ENCODE data around the gene ARHGAP15.

ARHGAP15 gene

DNA sequence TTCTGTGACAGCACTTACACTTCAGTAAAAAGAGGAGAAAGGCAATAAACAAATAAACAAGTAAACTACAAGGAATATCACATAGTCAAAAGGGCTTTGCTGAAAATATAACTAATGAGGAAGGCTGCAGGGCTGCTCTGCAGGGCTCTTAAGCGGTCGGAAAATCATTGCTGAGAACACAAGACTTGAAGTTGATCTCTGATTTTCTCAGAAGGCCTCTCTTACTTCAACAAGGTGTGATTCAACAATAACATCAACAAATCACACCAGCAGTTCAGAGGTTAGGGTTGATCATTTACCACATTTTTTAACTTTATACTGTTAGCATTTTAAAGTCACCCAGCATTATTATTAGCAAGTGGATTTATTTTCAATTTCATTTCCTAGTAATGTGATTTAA is 215.6 kb downstream of the ARHGAP15 start:
- DNase-seq (ENCODE audit: low read depth, low spot score), result no peak

DNA sequence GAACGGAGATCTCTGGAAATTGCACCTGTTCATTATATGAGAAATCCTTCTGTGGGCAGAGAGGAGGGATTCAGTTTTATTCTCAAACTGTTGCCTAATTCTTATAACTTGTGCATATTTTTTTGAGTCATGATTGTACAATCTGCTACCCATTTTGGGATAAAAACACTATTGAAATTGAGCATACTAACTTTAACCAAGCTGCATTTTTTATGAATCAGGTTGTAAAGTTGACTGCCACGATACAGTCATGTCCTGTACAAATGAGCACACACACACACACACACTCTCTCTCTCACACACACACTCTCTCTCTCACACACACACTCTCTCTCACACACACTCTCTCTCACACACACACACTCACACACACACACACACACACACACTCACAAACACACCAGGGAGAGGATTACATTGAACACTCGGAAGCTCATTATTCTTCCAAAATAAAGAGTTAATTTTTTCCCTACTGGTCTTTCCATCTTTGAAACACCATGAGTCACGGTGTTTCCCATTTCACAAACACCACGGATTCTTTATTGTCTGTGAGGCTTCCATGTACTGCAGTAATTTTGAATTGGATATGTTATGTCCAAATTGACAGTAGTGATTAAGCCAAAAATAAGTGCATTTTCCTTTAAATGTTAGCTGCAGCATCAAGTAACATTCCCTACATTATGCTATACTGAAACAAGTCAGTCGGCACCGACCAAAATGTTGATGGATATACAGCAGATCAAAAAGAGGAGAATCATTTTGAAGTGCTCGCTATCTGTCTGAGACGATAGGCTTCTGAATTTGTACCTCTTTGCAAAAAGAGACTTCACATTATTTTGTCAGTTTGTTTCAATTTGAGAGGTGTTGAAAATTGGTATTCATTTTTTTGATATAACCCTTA is 216.9 kb downstream of the ARHGAP15 start:
- DNase-seq (ENCODE audit: low read depth, low spot score), result no peak

DNA sequence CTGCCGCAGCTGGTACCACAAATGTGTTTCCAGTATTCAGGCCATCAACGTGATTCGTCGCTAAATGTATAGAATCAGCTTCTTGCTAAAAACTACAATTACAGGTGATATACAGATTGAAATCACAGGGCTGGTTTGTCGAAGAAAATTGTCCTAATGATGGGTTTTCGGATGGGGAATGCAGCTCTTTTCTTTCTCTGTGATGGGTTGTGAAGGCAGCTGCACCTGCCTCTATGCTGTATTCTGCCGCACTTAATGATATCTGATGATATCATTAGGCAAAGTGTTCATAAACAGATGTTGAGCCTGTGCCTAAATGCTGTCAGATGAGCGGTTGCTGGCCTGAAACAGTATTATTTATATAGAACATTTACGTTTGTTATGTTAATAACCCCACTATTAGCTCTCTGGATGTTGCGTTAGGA is 218.1 kb downstream of the ARHGAP15 start:
- DNase-seq (ENCODE audit: low read depth, low spot score), result no peak

DNA sequence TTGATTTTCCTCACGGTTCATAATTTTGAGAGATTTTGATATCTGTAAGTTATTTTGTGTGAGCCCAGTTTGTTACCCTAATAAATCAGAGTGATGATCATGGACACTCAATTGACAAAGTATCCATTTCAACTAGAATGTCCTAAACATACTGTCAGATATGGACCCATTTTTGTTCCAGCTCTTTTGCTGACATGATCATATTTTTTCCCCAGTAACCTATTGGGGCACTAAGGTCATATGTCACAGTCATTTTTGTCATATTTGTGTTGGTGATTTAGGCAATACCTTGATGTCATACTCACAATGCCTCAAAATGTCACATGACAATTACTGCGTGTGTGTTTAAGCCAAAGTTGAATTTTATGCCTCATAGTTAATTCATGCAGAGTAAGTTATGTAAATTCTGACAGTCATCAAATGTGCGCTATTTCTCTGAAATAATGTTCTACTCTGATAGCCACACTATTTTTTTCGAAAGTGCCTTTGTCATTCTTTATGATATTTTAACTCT is 218.7 kb downstream of the ARHGAP15 start:
- DNase-seq (ENCODE audit: low read depth, low spot score), result no peak

DNA sequence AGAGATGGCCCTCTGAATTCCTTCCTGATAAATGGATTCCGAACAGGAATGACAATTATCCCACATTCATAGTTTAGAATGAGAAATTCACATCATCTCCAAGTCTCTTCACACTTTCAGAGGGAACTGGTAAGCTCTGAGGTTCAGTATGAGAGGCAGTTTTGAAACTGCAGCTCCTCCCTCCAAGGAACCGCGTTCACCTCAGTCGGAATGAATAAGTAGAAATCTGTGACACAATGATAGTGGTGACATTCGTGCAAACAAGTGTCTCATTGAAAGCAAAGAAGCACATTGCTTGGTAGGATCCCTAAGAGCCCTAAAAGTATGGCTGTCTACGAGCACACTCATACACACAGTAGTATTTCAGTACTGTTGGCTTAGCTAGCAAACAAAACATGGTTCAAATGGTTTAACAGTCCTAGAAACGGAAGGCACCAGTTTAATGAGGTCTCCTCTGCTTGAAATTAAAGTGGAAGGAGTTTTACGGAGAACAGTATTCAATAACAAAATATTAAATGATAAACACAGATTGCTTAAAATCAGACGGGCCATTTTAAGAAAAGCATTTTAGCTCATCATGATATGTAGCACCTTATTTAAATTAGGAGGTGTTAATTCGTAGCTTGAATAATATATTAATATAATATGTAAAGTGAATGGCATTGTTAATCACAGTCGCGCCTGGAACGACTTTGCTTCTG is 225.0 kb downstream of the ARHGAP15 start:
- DNase-seq (ENCODE audit: low read depth, low spot score), result no peak

DNA sequence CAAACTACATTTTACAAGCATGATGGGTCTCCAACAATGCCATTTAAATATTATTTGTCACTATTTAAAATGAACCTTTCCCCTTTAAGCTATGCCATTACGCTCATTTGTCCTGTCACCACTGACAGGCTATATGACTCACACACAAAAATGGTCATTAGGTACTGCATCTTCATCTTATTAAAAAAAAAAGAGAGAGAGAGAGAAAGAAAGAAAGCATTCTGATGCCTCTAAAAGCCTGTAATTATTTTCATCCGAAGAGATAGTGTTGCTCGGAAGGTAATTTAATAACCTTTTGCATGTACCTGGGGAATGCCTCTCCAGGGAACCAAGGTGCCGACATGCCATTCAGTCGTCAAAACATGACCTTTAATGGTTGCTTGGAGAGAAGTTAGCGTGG is 226.7 kb downstream of the ARHGAP15 start:
- no peak for DNase-seq (ENCODE audit: low read depth, low spot score)

DNA sequence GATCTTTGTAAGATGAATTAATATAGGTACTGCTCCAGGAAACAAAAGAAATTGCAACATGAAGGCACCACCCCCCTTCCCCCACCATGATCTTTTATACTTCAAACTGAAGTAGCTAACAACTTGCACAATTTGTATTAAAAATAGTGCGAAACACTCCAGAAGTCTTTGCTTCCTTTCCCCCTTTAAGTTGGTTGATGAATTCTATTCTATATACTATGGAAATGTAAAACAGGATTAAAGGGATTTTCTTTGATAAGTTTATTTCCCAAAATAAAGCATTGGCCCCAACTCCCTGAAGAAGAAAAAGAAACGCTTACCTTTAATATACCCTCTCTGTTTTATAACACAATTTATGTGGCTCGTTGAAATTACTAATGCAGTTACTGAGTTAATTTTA is 227.1 kb downstream of the ARHGAP15 start:
- DNase-seq (ENCODE audit: low read depth, low spot score), result no peak

DNA sequence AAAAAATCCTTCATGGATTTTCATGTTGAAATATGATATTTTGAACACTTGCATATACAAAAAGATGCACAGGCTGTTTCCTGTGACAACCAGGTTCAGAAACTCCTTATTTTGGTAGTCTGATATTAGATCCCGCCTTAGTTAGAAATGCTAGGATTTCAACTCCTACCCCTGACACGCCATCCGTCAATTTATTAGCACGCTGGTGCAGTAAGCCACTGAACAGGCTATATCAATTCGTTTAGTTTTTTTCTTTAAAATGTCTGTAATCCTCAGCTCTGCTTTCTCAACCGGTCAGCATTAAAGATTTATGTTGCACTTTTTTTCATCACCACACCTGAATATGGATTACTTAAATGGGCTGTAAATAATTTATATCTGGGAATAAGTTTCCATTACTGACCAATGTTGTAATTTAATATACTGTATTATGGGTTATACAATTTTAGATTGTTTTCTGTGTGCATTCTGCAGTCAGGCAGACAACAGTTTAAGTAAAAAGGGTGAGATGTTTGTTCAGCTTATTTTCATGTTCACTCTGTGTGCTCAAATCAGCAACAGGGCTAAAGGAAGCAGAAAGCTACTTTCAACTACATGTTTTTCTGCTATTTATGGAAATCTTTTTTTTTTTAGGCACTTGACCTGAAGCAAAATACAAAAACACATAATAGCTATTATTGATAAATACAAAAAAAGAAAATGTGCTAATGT is 227.7 kb downstream of the ARHGAP15 start:
- DNase-seq (ENCODE audit: low read depth, low spot score), result no peak

DNA sequence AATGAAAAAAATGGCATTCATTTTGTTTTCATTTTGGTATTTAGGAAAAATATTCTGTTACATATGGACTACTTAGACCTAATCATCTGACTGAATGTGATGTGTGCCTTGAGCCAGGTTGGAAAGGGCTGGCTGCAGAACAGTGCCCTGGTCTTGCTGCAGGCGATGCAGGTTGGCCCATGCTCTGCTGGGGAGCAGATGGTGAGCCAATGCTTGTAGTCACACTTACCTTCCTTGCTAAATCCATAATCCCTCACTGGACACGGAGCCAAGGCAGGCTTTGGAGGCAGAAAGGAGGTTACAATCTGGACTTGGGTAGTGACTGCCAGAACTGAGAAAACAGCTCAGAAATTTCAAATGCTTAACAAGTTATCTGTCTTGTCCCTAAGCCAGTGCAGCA is 228.7 kb downstream of the ARHGAP15 start:
- no peak for DNase-seq (ENCODE audit: low read depth, low spot score)

DNA sequence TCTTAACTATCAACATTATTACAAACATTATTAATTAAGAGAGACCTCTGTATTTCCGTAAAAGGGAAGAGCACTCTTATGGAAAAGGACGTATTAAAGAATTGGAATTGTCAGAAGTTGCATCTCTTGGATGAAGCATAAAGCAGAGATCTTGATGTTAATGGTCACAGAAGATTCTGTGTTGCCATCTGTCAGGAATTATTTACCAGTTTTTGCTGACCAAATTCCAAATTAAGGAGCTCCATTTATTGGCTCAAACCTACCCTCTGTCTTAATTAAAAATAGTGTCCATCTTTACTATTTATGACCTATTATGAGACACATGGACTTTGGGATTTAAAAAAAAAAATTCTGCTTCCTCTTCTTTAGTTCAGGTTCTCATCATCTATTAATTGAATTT is 232.1 kb downstream of the ARHGAP15 start:
- no peak for DNase-seq (ENCODE audit: low read depth, low spot score)

DNA sequence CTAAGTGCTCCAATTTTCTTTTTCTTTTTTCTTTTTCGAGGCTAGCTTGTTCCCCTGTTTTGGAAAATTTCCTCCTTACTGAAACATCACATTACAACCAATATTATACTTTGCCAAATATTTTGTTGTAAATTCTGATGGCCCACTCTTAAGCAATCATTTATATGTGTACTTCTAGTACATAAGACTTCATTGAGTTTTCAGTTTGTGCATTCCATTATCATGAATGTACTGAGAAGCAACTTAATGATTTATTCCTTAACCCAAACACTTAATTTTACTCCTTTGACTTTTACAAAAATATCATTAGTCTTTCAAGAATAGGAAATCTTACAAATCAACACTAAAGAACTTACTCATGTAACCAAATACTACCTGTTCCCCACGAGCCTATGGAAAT is 242.4 kb downstream of the ARHGAP15 start:
- no peak for DNase-seq (ENCODE audit: low read depth, low spot score)

DNA sequence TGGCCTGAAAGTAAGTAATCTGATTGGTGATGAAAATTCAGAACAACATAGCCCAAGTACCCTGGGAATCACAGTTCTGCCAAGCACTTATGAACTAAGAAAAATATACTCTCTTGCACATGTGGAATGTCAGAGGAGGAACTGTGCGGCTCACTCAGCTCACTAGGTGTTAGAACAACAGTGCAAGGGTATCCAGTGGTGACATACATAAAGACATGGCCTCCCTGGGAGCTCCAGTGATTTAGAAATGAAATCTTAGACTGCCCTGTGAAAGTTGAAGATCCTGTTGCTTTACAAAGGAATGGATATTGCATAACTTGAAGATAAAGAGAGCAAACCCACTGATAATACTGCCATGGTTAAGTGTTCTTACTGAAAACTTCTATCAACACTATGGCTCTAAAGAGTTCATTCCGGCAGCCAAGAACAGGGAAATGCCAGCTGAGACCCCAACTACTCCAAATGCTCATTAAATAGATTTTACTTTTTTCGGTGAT is 246.2 kb downstream of the ARHGAP15 start:
- DNase-seq (ENCODE audit: low read depth, low spot score), result no peak

DNA sequence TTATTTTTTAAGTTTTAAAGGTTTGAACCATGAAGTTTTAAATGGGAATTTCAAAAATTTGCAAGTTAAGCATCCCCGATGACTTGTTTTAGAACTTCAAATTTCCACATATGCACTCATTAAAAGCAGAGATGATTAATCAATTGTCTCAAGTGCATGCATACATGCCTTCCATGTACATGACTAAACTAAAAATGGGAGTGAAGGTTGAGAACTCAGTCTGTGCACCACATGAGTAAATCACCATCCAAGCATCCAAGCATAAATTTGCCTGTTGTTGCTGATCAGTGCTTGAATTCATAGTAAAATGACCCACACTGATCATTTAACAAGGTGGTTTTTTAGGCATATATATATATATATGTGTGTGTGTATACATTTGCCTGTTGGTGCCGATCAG is 249.8 kb downstream of the ARHGAP15 start:
- DNase-seq (ENCODE audit: low read depth, low spot score), result no peak

DNA sequence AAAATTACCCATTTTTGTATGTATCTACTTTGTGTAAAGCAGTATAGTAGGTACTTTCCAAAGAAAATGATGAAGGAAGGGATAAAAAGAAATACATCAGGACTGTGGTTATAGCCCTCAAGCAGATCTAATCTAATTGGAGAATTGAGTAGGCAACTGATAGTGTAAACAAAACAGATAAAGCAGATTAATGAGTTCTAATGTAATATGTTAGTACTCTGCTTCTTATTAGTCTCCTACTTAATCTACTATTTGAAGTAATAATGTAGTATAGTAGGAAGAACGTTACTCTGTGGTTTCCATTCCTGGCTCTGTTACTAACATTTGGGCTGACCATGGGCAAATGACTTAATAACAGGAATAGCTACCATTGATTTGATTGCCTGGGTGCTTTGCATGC is 250.7 kb downstream of the ARHGAP15 start:
- no peak for DNase-seq (ENCODE audit: low read depth, low spot score)

DNA sequence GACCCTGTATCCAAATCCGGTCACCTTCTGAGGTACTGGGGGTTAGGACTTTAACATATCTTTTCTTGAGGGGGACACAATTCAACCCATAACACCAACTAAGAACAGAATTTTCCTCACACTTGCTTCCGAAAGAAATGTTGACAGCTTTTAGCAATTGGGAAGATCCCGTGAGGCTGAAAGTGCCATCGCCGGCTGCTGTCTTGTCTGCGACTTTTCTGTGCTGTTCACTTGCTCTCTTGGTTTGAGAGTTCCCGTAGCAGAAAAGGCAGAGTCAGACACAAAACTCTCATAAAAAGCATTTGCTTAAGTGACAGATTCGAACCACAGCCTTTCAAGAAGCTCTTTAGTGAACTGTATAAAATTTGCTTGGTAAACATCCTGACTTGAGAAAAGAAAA is 253.4 kb downstream of the ARHGAP15 start:
- DNase-seq (ENCODE audit: low read depth, low spot score), result no peak

DNA sequence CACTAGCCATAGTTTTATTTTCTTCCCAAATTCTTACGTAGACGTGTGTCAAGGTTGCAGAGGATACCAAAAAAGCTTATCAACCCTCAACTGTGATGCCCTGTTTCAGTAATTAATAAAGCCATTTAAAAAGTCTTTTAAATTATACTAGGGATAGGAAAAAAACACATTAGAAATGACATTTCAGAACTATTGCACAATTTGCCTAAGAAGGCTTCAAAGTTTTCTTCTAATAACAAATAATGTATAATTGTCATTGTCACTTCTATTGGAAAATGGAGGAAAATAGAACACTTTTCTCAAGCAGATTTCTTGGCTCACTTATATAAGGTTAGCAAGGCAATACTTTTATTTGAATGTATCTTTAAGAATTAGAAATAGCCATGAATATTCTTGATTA is 253.8 kb downstream of the ARHGAP15 start:
- DNase-seq (ENCODE audit: low read depth, low spot score), result no peak

DNA sequence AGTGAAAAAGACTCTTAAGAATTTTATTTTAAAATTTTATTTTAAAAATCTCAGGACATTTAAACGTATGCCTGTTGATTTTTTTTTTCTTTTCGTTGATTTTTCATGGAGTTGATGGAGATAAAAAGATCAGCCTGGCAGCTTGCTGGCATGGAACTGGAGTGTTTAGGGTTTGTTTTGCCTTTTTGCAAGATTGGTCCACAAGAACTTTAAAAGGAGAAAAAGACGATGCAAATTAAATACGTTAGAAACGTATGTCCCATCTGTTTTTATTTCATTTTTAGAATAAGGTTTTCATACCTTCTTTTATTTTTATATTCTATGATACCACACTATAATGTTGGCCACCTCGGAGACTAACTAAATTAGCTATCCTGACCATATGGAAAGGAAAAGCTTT is 254.9 kb downstream of the ARHGAP15 start:
- DNase-seq (ENCODE audit: low read depth, low spot score), result no peak

DNA sequence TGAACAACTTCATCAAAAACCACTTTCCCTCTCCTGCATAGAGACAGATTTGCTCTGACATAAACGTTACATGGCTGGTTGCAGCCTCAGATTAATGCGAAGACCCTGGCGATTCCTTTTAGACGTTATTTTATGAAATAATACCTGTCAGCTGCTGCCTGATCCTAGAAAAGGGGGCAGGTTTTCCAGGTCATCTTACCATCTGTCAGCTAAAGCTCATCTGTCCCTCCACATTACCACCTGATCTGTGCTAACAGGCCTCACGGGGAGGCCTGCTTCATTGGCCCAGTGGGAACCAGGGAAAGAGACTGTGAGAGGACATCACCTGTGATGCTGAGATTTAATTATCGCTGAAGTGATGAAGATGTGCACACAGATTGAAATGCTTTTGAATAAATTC is 261.0 kb downstream of the ARHGAP15 start:
- no peak for DNase-seq (ENCODE audit: low read depth, low spot score)

DNA sequence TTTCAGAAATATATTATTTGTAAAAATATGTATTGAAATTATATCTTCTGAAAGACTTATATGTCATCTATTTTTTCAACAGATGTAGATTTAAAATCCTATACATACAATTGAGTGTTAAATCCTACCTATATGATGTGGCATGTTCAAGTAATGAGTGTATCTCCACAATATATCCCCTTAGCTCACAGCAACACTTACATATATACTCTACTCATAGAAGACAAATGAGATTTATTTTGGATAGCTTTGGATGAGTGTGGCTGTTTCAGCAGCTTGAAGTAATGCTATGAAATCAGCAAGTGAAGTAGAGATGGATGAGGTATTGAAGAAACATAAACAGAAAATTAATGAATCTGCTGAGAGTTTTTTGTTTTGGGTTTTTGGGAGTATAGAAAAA is 263.1 kb downstream of the ARHGAP15 start:
- DNase-seq (ENCODE audit: low read depth, low spot score), result no peak

DNA sequence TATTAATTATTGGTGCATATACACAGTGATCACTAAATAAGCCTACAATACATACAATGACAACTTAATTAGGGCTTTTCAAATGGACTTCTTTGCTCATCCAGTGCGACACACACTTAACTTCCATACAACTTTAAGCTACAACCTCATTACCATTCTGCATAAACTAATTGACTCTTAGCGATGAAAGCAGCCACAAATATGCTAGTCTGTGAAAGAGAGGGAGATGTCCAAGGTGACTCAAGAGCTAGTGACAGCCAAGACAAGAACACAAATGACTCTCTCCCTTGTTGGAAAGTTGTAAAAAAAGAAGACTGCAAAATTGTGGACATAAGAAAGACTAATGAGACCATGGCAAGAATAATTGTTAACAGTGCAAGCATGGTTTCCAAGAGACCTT is 264.8 kb downstream of the ARHGAP15 start:
- no peak for DNase-seq (ENCODE audit: low read depth, low spot score)

DNA sequence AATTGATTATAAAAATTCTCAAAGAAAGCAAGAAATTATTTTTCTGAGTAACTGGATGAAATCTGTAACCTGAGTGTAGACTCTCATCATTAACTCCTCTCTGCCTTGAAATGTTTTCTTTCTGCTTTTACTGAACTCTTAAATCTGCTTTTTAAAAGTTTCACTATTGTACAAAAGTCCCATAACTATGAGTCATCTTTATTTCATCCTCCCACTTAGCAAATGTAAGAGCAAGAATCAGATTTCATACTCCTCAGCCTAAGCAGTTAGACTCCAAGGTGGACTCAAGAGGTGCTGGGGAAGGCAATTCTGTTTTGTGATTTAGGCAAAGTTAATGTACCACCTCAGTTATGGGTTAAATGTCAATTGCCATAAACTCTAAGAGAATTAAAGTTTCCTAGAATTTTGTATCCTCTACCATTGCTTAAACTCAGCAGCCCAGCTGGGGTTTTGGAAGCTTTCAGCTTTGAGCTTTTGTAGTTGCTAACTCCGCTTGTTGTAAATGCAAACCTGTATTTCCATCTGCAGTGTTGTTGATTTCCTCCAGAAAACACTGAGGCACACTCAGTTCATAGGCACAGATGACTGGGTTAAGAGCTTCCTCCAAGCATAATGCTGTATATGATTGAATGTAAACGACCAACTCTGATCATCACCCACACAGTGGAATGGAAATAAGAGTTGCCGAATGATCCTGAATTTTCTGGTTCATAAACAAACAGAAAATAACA is 268.8 kb downstream of the ARHGAP15 start:
- no peak for DNase-seq (ENCODE audit: low read depth, low spot score)

All from brain pericyte (primary cell).